Activated CD4-positive, alpha-beta T cell treated with anti-CD3 and anti-CD28 coated beads for 4 hours (primary cell): ENCODE results near the gene CPT1A.
A peak's percentile ranks its signal among the peaks of the same experiment; 100 is the strongest.

Experiments used
- DNase-seq, 2 donors: peaks; one replicate each; pipeline ENCODE4 v3.0.0-alpha.2; 2020

CPT1A gene

DNA sequence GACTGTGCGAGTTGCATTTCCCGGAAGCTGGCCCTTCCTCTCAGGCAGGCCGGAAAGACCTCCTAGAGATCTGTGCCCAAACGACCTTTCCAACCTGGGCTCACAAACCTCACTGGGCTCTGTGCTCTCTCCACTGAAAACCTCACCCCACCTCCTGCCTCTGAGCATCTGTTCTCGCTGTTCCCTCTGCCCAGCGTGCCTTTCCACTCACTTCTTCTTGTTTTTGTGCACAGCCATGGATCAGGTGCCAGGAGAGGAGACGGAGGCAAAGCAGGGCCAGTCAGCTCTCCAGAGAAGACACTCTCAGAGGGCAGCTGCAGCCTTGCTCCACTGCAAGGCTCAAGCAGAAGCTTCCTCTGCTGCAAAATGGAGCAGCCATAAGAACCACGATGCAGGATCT is 10.9 kb upstream of the CPT1A start:
- no peak for DNase-seq

DNA sequence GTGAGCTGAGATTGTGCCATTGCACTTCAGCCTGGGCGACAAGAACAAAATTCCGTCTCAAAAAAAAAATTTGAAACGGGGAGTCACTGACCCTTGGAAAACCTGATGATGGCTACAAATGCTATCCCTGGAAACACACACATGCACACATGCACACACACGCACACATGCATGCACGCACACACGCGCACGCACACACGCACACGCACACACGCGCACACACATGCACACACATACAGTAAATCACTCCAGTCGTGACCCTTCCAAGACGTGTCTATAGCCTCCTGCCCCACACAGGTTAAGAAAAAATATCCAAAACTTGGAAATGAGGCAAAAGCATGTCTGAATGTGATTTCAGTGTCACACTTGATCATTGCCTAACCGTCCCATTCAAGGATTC is 6.7 kb upstream of the CPT1A start:
- DNase-seq = no peak

DNA sequence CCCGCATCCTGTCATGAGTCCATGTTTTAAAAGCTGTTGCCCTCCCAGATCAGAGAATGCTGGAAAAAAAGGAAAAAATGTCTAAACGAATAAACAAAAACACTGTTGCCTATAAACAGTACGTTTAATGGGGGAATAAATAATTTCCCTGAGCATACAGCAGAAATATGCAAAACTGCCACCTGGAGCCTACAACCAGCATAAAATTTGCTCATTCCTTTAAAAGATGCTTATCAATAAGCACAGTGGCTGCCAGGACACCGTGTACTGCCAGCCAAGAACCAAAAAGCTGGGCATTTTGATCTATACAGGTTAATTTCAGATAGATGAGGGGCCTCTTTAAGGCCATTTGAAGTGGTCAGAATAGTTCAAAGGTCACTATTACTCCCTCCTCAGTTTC is 5.7 kb upstream of the CPT1A start:
- DNase-seq = no peak

DNA sequence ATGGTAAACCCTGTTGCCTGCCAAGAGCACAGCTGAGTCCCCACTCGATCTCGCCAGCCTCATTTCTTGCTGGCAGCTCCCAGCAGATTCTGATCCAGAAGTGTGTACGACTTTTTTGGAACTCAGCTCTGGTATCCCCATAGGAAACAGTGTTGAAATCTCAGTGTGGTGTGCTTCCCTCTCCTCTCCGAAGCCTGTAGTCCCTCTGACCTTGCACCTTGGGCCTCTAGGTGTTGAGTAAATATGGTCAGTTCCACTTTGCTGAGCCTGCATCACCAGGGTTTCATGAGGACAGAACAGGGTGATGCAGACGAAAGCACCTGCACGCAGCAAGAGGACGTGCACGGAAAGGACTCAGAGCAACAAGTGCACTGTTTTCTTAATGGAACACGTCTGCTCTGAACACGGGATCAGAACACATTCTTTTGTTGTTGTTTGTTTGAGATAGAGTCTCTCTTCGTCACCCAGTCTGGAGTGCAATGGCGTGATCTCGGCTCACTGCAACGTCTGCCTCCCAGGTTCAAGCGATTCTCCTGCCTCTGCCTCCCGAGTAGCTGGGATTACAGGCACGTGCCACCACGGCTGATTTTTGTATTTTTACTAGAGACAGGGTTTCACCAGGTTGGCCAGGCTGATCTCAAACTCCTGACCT is 3.8 kb upstream of the CPT1A start:
- no peak for DNase-seq

DNA sequence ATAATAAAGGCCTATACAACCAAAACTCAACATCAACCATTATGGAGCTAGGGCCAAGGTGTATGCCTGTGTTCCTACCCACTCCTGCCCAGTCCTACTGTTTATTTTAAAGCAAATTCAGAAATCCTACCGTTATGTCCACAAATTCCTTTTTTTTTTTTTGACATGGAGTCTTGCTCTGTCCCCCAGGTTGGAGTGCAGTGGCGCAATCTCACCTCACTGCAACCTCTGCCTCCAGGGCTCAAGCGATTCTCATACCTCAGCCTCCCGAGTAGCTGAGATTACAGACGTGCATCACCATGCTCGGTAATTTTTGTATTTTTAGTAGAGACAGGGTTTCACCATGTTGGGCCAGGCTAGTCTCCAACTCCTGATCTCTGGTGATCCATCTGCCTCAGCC is 3.1 kb upstream of the CPT1A start:
- no peak for DNase-seq

DNA sequence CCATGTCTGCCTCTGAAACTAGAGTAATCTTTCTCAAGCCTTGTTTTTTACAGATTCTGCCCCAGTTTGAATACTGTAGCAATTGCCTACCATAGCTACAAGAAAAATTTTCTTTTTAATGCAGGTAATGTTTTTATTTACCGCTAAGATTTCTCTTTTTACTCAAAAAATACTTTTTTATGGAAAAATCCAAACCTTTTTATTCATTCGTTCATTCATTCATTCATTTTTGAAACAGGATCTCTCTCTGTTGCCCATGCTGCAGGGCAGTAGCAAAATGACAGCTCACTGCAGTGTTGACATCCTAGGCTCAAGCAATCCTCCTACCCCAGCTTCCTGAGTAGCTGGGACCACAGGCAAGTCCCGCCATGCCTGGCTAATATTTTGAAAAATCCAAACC is 2.7 kb upstream of the CPT1A start:
- DNase-seq = no peak

DNA sequence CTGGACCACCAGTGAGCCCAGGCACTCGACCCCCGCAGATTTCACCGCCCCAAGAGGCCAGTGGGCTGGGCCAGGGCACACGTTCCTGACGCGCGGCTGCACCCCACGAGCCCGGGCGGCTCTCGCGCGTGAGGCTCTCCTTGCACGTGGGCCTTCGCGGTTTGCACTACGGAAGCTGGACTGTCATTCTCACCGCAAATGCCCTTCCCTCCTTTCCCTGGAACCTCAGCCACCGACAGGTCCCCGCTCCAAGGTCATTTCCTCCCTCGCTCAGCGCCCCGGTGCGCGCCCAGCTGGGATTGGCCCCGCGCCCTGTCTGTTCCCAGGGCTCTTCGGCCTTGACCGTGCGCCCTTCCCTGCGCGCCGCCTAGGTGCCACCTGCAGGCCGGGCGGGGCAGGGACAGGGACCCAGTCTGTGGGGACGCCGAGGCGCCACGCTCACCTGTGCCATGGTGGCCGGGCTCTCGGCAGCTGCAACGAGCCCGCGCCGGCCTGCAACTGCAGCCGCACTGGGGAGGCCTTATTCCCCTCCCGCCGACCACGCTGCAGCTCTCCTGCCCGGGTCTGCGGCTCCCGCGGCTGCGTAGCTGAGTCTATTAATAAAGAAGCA is 2.1 kb upstream of the CPT1A start:
- DNase-seq = peak; percentile 71 to 74

DNA sequence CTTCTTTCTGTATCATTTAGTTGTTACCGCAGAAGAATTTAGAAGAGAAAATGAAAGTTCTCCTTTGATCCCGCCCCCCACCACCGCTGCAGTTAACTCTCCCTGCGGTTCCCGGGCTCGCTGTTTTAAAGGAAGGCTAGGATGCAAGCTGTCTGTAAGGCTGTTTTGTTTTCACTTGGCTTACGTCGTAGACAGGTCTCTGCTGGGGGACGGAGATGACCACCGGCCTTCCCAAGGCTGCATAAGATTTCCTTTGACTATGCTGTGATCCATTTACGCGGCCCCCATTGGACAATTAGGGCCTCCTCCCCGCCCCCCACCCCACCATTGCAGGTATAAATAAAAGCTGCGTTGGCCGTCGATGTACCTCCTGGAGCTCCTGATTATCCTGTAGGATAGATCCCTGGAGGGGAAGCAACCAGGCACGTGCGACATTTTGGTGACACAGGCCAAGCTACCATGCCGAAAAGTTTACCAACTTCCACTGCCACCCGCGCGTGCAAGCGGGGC is 1.4 kb upstream of the CPT1A start:
- peak; percentile 41 to 44 for DNase-seq

DNA sequence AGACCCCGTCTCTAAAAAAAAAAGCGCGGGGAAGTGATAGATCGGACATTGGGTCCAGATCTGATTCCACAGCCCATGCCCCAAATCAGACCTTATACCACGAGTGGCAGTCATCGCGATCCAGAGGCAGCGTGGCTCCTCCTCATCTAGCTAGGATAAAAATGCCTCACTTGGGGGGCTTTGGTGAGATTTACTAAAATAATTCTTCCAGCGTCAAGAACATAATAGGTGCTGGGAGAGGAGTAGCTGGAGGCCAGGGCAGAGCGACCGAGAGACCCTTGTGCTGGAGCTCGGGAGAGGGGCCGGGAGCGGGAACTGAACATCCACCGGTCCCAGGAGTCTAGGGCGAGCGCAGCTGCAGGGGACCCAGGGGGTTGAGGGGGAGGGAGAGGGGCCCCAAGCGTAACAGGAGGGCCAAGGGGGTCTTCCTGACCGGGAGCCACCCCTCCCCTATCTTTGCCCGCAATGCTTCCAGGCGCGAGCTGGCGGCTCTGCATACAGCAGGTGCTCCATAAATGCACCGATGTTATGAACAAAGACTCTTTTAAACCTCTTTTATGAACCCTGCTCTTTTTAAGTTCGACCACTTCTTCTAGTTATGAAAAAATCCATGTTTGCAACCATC is 823 bp upstream of the CPT1A start:
- DNase-seq = no peak

DNA sequence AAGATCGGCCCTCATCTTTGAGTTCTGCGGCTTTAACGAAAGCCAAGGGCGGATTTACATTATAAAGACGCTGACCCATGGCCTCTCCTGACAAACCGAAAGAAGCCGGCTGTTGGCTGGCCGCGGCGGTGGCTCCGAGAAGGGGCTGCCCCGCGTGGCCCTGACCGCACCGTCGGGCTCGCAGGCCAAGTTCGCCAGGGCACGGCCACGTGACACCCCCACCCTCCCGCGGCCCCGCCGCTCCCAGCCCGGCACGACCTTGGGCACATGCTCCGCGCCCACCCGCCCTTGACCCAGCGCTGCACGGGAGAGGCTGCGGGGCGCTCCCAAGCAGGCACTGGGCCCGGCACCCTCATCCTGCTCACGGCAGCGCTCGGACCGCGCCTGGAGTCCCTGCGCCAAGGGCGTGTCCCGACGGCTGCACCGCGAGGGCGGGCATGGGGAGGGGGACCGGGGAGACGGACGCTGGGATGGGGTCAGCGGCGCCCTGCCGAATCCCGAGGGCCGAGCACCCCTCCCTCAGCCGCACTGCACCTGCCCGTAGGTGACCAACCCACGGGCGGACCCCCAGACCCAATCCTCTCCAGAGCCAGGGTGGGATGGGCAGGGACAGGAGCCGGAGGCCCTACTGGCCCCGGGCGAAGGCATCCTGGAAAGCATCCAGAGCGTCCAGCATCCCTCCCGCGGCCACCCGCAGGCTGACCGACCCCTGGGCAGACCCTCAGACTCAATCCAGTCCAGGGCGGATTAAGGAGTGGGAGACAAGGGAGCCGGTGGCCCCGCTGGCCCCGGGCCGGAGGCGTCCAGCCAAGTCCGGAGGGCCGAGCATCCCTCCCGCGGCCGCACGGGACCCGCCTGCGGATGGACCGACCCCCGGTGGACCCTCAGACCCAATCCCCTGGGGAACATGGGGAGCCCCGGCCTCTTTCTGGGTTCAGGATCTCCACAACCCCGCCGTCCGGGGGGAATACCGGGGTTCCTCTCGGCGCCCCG is 759 bp downstream of the CPT1A start:
- peak; percentile 6 to 28 for DNase-seq

DNA sequence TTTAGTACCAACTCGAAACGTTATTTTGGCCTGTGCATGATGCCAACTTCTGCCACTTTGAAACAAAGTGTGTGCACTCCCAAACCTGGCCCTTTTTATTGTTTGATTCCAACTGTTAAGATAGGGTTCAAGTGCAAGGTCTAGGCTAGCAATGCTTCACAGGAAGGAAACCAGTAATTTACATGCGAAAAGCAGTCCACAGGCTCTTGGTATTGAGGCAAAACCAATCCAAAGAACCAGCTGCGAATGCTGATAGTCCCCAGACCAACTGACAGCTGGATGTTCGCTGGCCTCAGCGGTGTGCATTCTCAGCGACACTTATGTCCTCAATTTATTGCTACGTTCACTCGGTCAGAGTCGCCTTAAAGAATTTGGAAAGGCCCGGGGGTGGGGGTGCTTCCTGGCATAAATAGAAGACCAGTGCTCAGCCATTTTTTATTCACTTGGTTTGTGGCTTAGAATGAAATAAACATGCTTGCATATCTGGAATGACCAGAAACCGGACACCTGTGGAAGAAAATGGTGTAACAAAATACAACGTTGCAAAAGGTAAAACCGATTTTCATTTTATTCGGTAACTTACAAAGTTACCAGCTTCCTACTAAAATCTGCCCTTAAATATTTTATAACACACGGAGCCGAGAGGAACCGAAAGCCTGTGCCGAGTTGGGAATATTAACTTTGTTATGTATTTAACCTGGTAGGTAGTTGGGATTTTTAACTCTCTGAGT is 1.6 kb downstream of the CPT1A start:
- DNase-seq = peak in 1 of 2 donors; percentile 19

DNA sequence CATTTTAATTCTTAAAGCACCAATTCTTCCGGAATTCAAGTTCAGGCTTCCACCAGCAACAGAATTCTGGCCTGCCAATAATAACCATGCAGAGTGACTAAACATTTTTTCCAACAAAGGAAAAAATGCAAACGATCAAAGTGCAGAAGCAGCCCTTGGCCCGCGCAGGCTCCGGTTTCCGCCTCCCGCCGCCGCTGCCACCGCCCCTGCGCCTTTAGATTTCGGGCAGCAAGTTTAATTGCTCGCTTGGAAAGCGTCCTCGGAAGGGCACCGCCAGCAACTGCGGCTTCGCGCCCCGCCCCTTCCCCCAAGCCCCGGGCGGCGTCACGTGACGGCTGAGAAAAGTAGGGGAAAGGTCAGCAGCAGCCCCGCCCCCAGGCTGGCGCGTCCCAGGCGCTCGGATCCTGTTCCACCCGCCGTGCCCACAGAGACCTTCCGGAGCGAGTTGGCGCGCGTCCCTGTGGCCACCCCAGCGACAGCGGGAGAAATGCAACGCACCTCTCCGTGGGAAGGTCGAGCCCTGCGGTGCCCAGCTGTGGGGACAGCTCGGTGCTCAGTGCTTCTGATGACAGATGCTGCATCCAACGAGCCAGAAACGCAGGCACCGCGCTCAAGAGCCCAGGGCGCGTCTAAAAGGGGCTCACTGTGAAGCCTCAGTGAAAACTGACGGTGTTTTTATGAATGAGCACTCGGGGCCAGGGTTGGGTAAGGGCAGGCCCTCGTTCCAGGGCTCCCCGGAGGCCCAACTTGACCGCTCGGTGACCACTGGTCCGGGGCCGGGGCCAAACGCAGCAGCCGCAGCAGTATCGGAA is 2.5 kb downstream of the CPT1A start:
- DNase-seq = peak; percentile 90

DNA sequence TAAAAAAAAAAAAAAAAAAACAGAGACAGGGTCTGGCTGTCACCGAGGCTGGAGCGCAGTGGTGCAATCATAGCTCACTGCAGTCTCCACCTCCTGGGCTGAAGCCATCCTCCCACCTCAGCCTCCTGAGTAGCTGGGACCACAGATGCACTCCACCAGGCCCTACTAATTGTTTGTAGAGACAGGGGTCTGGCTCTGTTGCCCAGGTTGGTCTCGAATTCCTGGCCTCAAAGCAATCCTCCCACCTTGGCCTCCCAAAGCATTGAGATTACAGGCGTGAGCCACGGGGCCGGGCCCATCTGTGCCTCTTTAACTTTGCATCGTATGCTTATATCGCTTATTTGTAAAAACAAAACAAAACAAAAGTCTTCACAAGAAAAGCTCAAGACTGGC is 3.1 kb downstream of the CPT1A start:
- DNase-seq = no peak

DNA sequence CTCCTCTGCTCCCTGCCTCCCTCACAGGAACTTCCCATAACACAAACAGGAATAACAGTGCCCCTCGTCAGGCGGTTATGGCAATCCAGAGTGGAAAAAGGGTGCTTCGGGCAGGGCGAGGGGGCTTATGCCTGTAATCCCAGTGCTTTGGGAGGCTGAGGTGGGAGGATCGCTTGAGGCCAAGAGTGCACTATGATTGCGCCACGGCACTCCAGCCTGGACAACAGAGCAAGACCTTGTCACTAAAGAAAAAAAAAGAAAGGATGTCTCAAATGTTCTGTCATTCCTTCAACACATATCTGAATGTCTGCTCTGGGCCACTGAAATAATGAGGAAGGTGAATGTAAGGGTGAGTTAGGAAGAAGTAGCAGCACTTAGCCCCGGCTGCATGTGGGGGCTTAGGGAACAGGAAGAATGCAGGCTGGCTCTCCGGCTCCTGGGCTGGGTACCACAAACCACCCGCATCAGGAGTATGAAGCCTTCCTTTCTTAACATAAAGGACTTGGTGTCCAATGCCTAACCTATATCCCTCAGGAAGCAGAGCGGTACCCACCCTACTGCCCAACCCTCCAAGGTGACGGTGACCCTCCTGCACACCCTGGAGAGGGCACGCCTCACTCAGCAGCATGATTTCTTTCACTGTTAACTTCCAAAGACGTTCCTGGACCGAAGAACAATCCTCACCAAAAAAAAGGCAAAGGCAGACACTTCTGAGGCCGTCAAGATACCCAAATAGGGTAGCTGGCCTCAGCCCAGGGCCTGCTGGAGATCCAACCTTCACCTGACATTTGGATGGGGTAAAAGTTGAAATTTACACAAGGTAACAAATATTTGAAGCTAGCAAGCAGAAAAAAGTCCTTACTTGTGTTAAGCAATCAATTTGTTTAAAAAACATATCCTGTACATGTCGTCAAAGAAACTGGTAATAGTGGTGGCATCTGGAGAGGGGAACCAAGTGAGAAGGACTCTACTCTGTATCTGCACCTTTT is 3.8 kb downstream of the CPT1A start:
- DNase-seq = no peak

DNA sequence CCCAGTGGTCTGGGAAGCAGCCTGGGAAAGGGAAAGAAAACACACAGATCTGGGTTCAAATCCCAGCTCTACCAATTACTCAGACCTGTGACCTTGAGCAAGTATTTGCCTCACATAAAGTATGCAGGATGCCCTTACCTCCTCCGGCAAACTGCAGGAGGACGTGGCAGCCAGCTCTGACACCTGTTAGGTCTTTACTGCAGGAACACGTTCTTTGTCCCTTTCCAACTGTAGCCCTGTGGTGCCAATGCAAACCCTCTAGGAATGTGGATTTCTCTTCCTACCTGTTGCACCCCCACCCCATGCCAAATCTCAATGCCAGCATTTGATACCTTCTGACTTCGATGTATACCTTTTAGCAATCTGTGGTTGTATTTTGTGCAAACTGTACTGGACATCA is 6.0 kb downstream of the CPT1A start:
- no peak for DNase-seq

DNA sequence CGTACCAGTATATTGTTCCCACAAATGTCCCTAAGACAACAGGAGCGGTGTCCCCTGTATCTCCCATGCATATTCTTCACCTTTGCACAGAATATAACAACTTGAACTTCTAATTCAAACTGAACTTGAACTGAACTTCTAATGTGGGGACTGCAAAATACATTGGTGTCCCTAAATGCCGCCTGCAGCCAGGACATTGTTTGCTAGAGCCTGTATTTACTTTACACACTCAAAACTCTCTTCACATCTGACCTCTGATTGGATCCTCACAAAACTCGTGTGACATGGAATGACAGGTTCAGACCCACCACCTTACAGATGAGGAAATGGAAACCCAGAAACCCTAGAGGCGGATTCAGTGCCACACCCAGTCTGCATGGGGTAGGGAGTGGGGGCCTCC is 6.4 kb downstream of the CPT1A start:
- no peak for DNase-seq

DNA sequence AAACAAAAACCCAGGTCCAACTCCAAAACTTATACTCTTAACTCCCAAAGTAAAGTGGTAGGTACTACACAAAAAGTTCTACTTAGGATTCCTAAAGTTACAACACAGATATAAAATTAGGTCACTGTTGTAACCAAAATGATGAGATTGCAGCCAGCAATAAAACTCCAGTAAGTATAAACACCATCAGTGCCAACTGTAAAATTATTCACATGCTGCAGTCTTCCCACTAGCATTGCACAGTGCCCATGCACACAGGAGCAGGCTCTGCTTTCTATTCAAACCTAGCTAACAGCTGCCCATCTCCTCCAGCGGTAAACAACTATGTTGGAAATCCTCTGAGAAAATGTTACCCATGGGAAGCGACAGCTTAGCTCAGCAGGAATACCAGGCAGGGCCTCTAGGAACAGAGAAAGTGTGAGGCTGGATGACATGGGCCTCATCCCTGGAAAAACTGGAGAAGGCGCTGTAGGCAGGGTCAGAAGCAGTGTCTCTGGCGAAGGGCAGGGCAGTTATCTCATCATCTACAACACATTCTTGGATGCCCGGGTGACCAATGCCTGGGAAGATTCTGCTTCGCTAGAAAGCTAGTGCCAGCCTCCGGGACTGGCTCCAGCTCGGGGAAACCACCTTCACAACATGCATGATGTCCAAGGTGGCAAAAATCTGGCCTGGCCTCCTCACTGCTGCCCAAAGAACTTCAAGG is 9.1 kb downstream of the CPT1A start:
- no peak for DNase-seq

DNA sequence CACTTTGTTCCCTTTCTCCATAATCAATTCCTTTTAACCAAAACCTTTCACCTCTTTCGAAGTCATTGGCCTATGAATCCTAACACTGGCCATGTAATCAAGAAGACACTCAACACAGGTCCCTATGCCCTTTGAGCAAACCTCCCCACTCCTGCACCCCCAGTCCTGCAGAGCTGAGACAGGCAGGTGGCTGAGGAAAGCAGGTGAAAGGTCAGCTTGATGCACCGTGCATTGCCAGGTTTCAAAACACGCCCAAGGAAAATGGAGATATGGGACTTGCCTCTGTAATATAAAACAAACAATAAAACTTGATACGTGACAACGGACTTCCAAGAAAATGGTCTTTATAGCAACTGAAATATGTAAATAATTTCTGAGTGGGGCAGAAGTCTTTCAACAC is 10.6 kb downstream of the CPT1A start:
- DNase-seq = no peak

DNA sequence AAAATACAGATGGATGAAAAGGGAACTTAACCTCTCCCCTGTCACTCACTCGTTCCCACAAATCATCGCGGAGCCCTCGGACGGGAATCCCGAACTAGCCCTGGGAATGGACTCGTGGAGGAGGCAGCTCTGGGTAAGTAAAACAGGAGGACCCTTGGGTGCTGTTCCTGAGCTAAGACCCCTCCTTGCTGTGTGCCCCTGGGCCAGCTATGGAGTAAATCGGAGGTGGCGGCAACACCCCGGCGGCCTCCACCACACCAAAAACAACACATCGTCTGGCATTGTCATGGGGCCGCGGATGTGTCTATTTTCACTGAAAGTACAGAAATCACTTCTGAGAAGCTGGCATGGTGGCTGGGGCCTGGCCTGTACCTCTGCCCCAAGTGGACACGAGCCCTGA is 12.1 kb downstream of the CPT1A start:
- DNase-seq = no peak

DNA sequence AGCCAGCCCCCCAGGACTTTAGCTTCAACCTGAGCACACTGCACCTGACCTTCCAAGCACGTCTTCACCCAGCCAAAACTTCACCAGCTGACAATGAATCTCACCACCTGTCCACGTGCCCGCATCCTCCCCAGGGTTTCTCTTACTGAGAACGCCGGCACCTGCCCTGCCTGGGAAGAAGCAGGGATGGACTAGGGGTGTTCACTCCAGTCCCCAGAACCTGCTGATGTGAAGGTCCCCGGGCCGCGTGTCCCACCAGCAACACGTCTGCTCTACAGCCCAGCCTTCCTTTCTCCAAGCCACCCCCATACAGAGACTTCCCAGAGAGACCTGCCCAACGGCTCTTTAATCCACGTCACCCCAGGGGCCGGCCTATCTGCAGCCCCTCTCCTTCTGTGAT is 12.8 kb downstream of the CPT1A start:
- DNase-seq = no peak
